ENCODE results near the gene SLC15A1.

SLC15A1 gene

GRCh38 chr13:98743377-98743776, 9.1 kb downstream of the SLC15A1 start:
- no peak overlapping the region for H3K9ac ChIP-seq
- H3K27ac ChIP-seq = no peak overlapping the region
- no peak for TF ChIP-seq CTCF (conservative IDR thresholded peaks at IDR 0.05; ENCODE audit: low read depth, low read length)
- no peak overlapping the region for H3K4me2 ChIP-seq
- no peaks in the 10 kb centered on the region for H3K79me2 ChIP-seq (ENCODE audit: insufficient read depth, low read depth)
- H3K4me3 ChIP-seq (IDR thresholded peaks at IDR 0.05; ENCODE audit: insufficient read depth, low read depth, low read length) = no peak overlapping the region
- H2AFZ ChIP-seq (ENCODE audit: low read depth) = no peak overlapping the region
- no peaks in the 10 kb centered on the region for H3K36me3 ChIP-seq (ENCODE audit: insufficient read depth)
- no peaks in the 10 kb centered on the region for H4K20me1 ChIP-seq (ENCODE audit: insufficient read depth)
- H3K4me1 ChIP-seq (ENCODE audit: low read depth, poor library complexity, severe bottlenecking) = no peaks in the 10 kb centered on the region
- no peaks in the 10 kb centered on the region for H3K27me3 ChIP-seq (ENCODE audit: insufficient read depth, low read depth)

- H3K4me2 ChIP-seq = no peak overlapping the region
- TF ChIP-seq CTCF (conservative IDR thresholded peaks at IDR 0.05; ENCODE audit: low read depth, low read length) = no peak
- H3K36me3 ChIP-seq (ENCODE audit: insufficient read depth) = no peaks in the 10 kb centered on the region
- no peaks in the 10 kb centered on the region for H4K20me1 ChIP-seq (ENCODE audit: insufficient read depth)
- no peaks in the 10 kb centered on the region for H3K4me1 ChIP-seq (ENCODE audit: low read depth, poor library complexity, severe bottlenecking)
- H3K9ac ChIP-seq = no peak overlapping the region
- H3K4me3 ChIP-seq (IDR thresholded peaks at IDR 0.05; ENCODE audit: insufficient read depth, low read depth, low read length) = no peak overlapping the region
- no peaks in the 10 kb centered on the region for H3K79me2 ChIP-seq (ENCODE audit: insufficient read depth, low read depth)
- no peak overlapping the region for H3K27ac ChIP-seq
- no peak overlapping the region for H2AFZ ChIP-seq (ENCODE audit: low read depth)
- H3K27me3 ChIP-seq (ENCODE audit: insufficient read depth, low read depth) = no peaks in the 10 kb centered on the region
Measured at GRCh38 chr13:98742961-98743360, 9.5 kb downstream of the SLC15A1 start.

GRCh38 chr13:98741741-98742435, 10.6 kb downstream of the SLC15A1 start:
- no peak for TF ChIP-seq CTCF (conservative IDR thresholded peaks at IDR 0.05; ENCODE audit: low read depth, low read length)
- H3K27ac ChIP-seq = no peak overlapping the region
- no peak overlapping the region for H3K4me2 ChIP-seq
- H4K20me1 ChIP-seq (ENCODE audit: insufficient read depth) = no peaks in the 10 kb centered on the region
- no peak overlapping the region for H3K9ac ChIP-seq
- no peaks in the 10 kb centered on the region for H3K79me2 ChIP-seq (ENCODE audit: insufficient read depth, low read depth)
- H2AFZ ChIP-seq (ENCODE audit: low read depth) = no peak overlapping the region
- no peaks in the 10 kb centered on the region for H3K4me1 ChIP-seq (ENCODE audit: low read depth, poor library complexity, severe bottlenecking)
- no peaks in the 10 kb centered on the region for H3K27me3 ChIP-seq (ENCODE audit: insufficient read depth, low read depth)
- no peaks in the 10 kb centered on the region for H3K36me3 ChIP-seq (ENCODE audit: insufficient read depth)
- no peak overlapping the region for H3K4me3 ChIP-seq (IDR thresholded peaks at IDR 0.05; ENCODE audit: insufficient read depth, low read depth, low read length)

GRCh38 chr13:98740131-98740530, 12.3 kb downstream of the SLC15A1 start:
- H2AFZ ChIP-seq (ENCODE audit: low read depth) = no peak overlapping the region
- TF ChIP-seq CTCF (conservative IDR thresholded peaks at IDR 0.05; ENCODE audit: low read depth, low read length) = no peak
- H3K4me1 ChIP-seq (ENCODE audit: low read depth, poor library complexity, severe bottlenecking) = no peaks in the 10 kb centered on the region
- no peaks in the 10 kb centered on the region for H3K36me3 ChIP-seq (ENCODE audit: insufficient read depth)
- H3K27me3 ChIP-seq (ENCODE audit: insufficient read depth, low read depth) = no peaks in the 10 kb centered on the region
- no peak overlapping the region for H3K27ac ChIP-seq
- H3K9ac ChIP-seq = no peak overlapping the region
- H3K4me3 ChIP-seq (IDR thresholded peaks at IDR 0.05; ENCODE audit: insufficient read depth, low read depth, low read length) = no peak overlapping the region
- H4K20me1 ChIP-seq (ENCODE audit: insufficient read depth) = no peaks in the 10 kb centered on the region
- no peaks in the 10 kb centered on the region for H3K79me2 ChIP-seq (ENCODE audit: insufficient read depth, low read depth)
- no peak overlapping the region for H3K4me2 ChIP-seq

Data from KMS-11 (cell line).